CD4-positive, alpha-beta T cell treated with Interleukin-4 for 1 hour (primary cell): ENCODE measurements around the gene FEV.
A peak's percentile ranks its signal among the peaks of the same experiment; 100 is the strongest.

Experiments
- DNase-seq, 2 donors: peaks; one replicate each; pipeline ENCODE4 v3.0.0-alpha.2; 2020 to 2022

FEV gene

GRCh38 chr2:218985021-218985324 lies at the start of gene FEV:
Gene FEV, minus strand, starts transcription at chr2:218985184. Its CDS starts 109 bp downstream, at chr2:218985075.
- DNase-seq, result no peak

- no peak for DNase-seq
These were observed 47.2 kb upstream of the FEV start for GRCh38 chr2:219032051-219032745.

GRCh38 chr2:219031005-219031738 lies 46.2 kb upstream of the FEV start:
- no peak for DNase-seq

GRCh38 chr2:219030177-219030940 lies 45.4 kb upstream of the FEV start:
- DNase-seq, result no peak

GRCh38 chr2:219029829-219030165 lies 44.8 kb upstream of the FEV start:
- peak; percentile 72 for DNase-seq

GRCh38 chr2:219028996-219029828 lies 44.2 kb upstream of the FEV start:
- DNase-seq, result no peak

GRCh38 chr2:219028141-219028540 lies 43.2 kb upstream of the FEV start:
- DNase-seq, result no peak

GRCh38 chr2:219027511-219028055 lies 42.6 kb upstream of the FEV start:
- DNase-seq, result no peak

GRCh38 chr2:219026946-219027345 lies 42.0 kb upstream of the FEV start:
- no peak for DNase-seq

GRCh38 chr2:219025637-219026585 lies 40.9 kb upstream of the FEV start:
- DNase-seq, result no peak

GRCh38 chr2:219024059-219024458 lies 39.1 kb upstream of the FEV start:
- DNase-seq, result no peak

- no peak for DNase-seq
These were observed 38.1 kb upstream of the FEV start for GRCh38 chr2:219023045-219023605.

GRCh38 chr2:219022616-219023015 lies 37.6 kb upstream of the FEV start:
- DNase-seq, result no peak

- DNase-seq, result no peak
These were observed 37.1 kb upstream of the FEV start for GRCh38 chr2:219022041-219022440.

GRCh38 chr2:219021591-219021990 lies 36.6 kb upstream of the FEV start:
- DNase-seq, result no peak

- DNase-seq, result no peak
These were observed 35.8 kb upstream of the FEV start for GRCh38 chr2:219020604-219021365.

GRCh38 chr2:219019436-219019835 lies 34.5 kb upstream of the FEV start:
- no peak for DNase-seq

GRCh38 chr2:219018726-219019125 lies 33.7 kb upstream of the FEV start:
- DNase-seq, result no peak

GRCh38 chr2:219018286-219018685 lies 33.3 kb upstream of the FEV start:
- no peak for DNase-seq

GRCh38 chr2:219017201-219017931 lies 32.4 kb upstream of the FEV start:
- no peak for DNase-seq
